Inferior parietal cortex (tissue), 1 donor: Measurements from ENCODE around the gene CERS6.
"Not testable (repeated sequence)": the region's sequence is repeated elsewhere in the genome, so short reads cannot be mapped to it uniquely, and the experiment has no call there.

ENCODE experiments used
- DNase-seq: peaks from one replicate; pipeline ENCODE4 v3.0.0-alpha.2; 2016; ENCODE audit errors: extremely low spot score

Gene CERS6, protein sequence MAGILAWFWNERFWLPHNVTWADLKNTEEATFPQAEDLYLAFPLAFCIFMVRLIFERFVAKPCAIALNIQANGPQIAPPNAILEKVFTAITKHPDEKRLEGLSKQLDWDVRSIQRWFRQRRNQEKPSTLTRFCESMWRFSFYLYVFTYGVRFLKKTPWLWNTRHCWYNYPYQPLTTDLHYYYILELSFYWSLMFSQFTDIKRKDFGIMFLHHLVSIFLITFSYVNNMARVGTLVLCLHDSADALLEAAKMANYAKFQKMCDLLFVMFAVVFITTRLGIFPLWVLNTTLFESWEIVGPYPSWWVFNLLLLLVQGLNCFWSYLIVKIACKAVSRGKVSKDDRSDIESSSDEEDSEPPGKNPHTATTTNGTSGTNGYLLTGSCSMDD

DNA sequence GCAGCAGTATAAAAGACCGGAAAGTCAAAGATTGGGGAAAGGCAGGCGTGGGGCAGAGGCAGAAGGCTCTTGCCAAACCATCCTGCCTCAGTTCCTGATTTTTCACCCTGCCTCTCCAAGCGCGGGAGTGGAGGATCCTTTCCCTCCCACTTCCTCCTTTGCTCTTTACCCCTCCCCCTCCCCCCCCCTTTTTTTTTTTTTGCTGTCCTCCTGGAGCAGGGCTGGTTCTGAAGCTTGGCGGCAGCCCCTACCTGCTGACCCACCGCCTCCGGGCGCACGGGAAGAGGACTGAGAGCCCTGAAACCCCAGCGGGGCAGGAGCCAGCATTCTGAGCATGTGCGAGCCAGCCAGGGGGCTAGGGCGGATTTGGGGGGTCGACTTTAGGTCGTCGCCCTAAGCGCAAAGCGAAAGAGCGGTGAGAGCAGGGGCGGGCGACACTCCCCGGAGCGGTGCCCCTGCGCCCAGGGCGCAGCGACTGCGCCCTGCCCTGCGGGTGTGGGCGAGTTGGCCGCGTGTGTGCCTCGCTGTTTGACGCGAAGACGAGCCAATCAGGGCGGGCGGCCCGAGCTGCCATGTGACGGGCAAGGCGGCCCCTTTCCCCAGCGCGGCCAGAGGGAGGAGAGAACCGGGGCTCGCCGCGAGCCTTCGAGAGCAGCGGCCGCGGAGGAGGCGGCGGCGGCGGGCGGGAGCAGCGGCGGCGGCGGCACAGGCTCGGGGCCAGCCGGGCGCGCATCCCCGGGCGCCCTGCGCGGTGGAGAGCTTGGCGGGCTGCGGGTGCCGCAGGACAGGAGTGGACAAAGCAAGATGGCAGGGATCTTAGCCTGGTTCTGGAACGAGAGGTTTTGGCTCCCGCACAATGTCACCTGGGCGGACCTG lies at the start of gene CERS6:
CERS6 (plus strand) TSS at position 628 of the 876 bp plus-strand sequence; CDS start at position 805, 177 bp downstream.
- DNase-seq: peak; percentile 85

DNA sequence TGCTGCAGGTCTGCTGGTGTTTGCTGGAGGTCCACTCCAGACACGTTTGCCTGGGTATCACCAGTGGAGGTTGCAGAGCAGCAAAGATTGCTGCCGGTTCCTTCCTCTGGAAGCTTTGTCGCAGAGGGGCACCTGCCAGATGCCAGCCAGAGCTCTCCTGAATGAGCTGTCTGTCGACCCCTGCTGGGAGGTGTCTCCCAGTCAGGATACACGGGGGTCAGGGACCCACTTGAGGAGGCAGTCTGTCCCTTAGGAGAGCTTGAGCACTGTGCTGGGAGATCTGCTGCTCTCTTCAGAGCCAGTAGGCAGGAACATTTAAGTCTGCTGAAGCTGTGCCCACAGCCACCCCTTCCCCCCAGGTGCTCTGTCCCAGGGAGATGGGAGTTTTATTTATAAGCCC lies 43.8 kb upstream of the CERS6 start:
- not testable (repeated sequence) for DNase-seq

DNA sequence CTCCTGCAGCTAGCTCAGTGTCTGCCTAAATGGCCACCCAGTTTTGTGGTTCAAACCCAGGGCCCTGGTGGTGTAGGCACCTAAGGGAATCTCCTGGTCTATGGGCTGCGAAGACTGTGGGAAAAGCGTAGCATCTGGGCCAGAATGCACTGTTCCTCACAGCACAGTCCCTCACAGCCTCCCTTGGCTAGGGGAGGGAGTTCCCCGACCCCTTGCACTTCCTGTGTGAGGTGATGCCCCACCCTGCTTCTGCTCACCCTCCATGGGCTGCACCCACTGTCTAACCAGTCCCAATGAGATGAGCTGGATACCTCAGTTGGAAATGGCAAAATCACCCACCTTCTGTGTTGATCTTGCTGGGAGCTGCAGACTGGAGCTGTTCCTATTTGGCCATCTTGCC lies 43.0 kb upstream of the CERS6 start:
- DNase-seq: not testable (repeated sequence)

DNA sequence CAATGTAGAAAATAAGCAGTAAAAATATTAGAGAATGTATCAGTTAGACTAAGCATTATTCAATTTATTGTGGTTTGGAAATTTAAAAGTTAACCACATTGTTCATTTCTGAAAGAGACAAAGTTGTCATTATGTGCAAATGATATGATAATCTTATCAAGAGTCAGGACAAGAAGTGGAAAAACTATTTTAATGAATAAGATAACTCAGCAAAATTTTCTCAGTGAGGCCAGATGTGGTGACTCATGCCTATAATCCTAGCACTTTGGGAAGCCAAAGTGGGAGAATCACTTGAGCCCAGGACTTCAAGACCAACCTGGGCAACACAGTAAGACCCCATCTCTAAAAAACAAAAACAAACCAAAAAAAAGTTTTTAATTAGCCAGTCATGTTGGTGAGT lies 39.5 kb upstream of the CERS6 start:
- DNase-seq: no peak

DNA sequence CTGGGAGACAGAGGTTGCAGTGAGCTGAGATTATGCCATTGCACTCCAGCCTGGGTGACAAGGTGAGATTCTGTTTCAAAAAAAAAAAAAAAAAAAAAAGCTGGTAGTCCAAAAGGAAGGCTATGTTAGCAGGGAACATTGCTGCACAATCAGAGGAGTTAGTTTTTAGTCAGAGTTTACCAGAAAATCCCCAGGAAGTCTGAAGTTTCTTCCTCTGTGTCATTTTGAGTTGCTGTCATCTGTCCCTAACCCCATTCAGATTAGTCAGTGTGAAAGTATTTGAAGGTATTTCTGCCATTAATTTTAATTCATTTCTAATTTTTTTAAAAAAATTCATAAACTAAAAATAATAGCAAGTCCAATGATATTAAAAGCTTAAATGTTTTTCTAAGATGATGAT lies 33.5 kb upstream of the CERS6 start:
- DNase-seq: no peak

DNA sequence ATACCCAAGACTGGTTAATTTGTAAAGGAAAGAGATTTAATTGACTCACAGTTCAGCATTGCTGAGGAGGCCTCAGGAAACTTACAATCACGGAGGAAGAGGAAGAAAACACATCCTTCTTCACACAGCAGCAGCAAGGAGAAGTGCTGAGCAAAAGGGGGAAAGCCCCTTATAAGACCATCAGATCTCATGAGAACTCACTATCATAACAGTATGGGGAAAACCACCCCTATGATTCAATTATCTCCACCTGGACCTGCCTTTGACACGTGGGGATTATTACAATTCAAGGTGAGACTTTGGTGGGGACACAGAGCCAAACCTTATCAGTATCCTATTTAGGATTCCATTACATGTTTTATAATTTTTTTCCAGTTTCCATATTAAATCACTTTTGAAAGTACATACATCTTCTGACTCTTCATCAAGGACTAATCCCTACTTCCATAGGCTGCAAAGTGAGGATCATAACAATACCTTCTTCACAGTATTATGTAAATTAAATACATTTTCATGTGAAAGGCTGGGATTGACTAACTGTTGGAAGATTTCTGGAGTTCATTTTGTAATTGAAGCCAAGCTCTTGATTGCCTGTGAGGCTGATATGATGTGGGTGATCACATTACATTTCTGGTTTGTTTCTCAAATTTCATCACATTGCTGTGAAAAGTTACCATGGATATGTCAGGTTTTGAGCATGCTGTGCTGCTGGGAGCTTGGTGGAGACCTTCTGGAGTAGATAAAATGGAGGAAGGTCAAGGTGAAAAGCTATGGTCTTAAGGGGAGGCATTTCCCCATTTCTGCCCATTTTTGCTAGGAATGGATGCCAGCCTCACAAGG lies 31.7 kb upstream of the CERS6 start:
- no peak for DNase-seq

DNA sequence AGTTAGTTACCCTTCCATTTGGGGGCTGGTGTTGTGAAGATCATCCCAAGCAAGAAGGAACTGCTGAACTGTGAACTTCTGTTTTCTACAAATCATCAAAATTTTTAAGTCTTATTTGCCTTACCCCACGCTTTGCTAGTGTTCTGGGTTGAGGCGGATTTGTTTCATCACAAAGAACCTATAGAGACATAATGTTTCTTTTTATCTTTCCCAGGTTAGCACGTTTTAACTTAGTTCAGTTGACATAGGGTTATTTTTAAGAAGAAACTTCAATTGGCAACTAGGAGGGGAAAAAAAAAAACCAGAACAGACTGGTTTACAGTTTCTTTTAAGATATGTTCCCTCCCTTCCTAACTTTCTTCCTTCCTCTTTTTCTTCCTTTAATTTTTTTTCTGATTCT lies 31.1 kb upstream of the CERS6 start:
- DNase-seq: no peak

DNA sequence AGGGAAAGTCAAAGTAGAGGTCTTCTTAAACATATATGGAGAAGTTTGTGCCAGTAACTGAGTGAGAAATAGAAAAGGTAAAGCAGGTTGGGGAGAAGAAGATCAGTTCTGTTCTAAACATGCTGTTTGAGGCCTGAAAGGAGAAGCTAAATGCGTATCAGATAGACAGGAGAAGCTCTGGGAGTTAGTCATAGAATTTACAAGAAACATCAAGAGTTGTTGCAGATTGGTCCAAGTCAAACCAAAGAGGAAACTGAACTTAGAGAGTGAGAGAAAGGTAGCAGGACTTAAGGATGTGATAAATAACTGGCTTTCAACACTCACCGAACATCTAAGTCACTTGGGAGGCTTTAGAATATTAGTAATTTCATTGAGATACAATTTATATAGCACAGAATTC lies 29.2 kb upstream of the CERS6 start:
- no peak for DNase-seq

DNA sequence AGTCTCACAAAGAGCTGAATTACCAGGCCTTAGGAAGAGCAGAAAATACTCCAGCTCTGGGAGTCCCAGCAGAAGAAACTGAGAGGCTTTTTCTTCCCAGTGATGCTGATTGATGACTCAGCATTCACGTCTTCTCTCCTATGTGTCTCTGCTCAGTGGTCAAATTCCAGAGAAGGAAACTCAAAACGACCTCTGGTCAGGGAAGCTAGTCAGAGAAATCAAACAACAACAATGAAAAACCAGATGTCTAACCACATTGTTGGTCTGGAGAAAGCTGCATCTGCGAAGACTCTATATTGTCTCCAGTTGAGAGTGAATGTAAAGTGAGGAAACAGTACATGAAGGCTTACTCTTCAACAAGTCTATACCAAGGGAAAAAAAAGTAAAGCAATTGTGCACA lies 28.6 kb upstream of the CERS6 start:
- DNase-seq: no peak

DNA sequence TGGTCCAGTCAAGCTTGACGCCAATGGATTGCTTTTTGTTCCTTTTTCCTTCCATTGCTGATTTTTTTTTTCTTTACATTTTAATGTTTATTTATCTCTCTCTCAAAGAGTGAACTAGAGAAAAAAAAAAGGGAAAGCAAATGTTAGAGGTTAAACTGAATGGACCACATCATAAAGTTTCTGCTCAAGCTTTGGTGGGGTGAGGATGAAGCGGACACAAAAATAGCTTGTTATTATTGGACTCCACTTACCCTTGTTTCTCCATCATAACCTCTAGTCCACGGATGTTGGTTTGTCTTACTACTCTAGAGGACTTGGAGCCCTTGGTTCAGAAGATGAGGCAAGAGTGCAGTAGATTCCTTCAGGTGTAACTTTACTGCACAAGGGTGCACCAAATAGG lies 27.6 kb upstream of the CERS6 start:
- DNase-seq: no peak

DNA sequence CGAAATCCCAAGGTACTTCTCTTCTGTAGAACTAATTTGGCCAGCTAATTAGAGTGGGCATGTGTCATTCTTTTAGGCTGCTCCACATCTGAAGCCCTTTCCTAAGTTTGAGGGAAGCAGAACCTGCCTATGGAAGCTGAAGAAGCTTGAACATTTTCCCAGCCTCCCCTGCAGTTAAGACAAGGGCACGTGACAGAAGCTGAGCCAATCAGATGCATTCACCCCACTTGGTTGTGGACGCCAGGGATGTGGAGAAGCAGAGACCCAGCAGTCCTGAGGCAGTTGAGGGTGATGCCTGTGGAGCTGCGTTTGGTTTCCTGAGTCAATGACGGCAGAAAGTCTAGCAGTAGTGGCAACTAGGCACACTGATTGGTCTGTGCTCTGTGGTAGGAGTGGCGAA lies 26.1 kb upstream of the CERS6 start:
- DNase-seq: no peak

DNA sequence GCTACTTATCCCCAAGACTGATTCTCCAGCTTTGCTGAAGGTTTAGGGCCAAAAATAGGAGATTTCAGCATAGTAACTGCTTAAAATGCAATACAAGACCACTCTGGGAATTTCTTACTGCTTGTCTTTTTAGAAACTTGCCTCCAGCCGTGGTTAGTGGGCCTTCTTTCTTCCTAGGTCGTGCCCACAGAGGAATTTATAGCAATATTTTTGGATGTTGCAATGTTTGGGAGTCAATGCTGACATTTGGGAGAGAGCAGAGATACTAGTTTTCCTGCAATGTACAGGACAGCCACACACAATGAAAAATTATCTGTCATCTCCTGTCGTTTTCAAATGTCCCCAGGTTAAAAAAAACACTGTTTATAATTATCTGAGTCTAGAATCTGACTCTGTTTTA lies 25.6 kb upstream of the CERS6 start:
- no peak for DNase-seq

DNA sequence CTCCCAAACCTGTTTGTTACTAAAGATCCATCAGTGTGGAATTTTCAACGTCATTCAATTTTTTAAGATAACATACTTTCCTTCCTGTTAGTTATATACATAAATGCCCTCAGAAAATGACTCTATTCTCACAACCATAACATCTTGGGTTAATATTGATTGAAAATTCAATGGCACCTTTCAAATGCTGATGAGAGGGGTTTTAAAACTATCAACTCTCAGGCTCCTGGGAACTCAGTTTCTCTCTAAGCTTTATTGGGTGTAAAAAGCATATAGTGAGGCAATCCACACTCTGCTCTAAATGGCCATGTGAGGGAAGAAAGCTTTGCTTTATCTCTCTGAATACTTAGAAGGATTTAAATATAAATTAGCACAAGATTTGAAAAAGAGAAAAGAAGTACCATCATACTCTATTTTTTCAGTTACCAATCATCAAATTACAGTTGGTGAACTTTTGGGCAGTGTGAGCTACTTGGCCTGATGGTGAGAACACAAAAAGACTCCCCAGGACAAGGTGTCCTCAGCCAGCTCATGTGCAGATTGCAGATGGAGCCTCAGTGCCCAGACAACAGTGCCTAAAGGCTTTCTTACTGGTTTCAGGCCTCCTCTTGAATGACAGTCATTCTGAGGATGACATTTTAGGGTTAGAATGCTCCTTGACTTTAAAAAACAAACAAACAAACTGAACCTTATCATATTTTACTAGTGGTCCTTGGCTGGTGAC lies 24.6 kb upstream of the CERS6 start:
- DNase-seq: no peak

DNA sequence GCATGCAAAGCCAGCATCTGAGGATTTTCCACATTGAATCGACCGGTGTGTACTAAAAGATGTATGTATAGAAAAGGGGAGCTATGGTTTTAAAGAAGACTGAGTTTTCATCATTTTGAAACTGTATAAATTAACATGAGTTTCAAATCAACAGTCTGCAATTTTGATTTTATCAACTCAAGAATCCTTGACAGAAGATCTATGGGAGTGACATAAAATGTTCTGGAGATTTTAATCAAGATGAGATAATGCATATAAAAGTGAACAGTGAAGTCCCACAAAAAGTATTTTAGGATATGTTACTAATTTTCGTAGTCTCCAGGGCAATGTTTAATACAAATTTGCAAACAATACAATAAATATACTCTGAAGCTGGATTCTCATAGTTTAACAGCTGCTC lies 24.0 kb upstream of the CERS6 start:
- DNase-seq: no peak

DNA sequence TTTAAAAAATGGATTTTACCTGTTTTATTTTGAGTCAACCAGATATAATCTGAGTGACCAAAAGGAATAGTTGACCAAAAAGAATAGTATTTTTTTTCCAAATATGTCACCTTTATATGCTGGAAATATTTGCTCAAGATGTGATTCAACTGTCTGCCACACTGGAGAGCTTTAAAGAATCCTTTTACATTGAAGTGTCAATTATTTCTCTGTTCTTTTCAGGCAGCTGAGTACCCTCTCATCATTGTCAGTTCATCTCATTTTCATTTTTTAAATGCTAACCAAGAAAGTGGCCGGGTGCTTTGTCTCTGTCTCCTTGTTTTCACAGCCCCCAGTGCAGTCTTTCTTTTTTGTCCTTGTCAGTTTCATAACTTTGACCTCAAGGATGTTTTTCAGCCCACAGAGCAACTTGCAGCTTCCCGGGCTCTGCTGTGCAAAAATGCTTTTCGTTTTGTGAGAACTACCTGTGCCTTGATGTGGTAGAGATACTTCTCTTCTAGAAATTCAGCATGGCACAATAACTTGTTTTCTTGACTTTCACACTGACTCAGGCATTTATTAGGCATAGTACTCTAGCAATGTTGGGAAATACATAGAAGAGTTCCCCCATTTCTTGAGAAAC lies 23.4 kb upstream of the CERS6 start:
- DNase-seq: no peak

DNA sequence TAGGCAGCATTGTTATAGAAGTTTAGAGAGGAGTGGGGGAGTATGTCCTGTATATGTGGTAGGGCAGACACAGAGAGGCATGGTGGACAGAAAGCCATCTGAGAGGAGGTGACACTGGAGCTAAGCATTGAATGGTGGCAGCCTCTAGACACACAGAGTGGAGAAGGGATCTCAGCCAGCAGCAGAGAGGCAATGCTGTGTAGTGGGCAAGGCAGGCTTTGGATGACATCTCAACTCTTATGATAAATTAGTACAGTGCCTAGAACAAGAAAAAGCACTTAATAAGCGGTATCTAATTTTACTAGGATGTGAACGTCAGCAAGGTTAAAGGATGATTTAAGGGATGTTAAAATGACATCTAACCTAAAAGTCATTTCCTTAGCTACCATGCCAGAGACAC lies 22.5 kb upstream of the CERS6 start:
- DNase-seq: no peak

DNA sequence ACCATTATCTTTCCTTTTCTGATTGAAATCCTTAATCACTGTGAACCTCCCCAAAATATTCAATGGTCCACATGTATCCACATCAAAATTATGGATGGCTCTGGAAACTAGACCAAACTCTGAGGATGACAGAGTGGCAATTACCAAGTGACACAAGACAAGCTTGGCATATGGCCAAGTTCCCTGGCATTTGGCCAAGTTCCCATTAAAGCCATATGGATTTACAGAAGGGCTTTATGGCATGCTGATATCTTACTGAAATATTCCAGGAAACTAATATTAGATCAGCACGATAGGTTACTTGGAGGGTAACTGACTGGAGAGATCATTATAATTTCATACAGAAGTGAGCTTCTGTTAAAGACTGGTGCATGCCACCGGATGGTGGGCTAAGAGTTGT lies 21.9 kb upstream of the CERS6 start:
- no peak for DNase-seq

DNA sequence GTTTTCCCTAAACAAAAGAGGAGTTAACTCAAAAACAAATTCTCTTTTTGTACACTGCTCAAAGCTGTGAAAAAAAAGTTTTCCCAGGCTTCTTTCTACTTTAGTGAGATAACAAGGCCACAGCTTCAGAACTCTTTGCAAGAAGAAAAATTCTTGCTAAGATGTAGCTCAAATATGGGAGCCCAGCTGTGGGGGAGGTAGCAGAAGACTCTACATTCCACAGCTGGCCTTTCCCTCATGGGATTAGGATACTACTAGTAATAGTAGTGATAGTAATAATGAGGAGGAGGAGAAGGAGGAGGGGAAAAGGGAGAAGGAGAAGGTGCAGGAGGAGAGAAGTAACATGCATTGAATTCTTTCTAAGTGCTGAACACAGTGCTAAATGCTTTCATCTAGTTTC lies 19.2 kb upstream of the CERS6 start:
- no peak for DNase-seq

DNA sequence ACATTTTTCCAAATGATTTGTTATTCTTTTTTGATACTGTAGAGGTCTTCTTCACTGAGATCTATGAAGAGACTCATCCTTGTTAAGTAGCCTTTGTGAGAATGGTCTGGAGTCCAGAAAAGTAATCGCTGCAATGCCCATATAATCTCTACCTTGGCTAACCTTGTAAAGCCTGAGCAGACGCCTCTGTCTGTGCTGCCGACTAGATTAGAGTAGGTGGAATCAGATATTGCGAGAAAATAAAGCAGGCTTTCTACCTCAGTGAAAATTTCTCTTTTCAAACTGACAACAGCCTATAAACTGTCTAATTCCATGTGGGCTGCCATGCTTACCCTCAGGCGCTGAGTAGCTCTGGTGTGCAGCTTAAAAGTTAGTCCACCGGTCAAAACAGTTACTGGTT lies 17.5 kb upstream of the CERS6 start:
- DNase-seq: no peak

DNA sequence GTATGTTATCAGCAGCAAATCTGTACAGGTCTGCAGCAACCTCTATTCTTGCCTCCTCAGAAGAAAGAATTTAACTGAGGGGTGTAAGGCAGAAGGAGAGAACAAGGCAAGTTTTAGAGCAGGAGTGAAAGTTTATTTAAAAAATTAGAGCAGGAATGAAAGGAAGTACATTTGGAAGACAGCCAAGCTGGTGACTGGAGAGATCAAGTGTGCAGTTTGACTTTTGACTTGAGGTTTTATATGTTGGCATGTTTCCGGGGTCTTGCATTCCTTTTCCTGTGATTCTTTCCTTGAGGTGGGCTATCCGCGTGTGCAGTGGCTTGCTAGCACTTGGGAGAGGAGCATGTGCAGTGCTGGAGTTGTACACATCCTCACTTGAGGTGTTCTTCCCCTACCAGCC lies 16.5 kb upstream of the CERS6 start:
- no peak for DNase-seq
